Left lung (tissue), 10 donors: Measurements from ENCODE around the gene TIMM22. TPM values are rescaled to one million over a fixed set of nuclear protein-coding genes. Genes with fewer than 3 reads are reported as not detected.
"Not testable (repeated sequence)": the region's sequence is repeated elsewhere in the genome, so short reads cannot be mapped to it uniquely, and the experiment has no call there.

ENCODE experiments used
- ATAC-seq: fragments of 200-7000 bp; cut with Tn5 transposase; one replicate; pipeline ENCODE4 v1.9.1; 2020; ENCODE audit warnings: moderate library complexity
- DNase-seq, 4 donors: peaks; one replicate each; pipeline ENCODE4 v3.0.0-alpha.2; 2013 to 2020
- H3K27ac ChIP-seq, 2 donors: fragments of 200-600 bp; sonication (generic) in 1 of 2; one replicate each; pipeline versions ENCODE4 v1.5.0 to v1.8.0; 2020 to 2021
- H3K27me3 ChIP-seq, 2 donors: fragments of 200-600 bp; sonication (generic) in 1 of 2; one replicate each; pipeline versions ENCODE4 v1.5.0 to v1.8.0; 2020 to 2021
- H3K36me3 ChIP-seq, 2 donors: fragments of 200-600 bp; sonication (generic) in 1 of 2; one replicate each; pipeline versions ENCODE4 v1.5.0 to v1.8.0; 2020 to 2021
- H3K4me1 ChIP-seq, 2 donors: fragments of 200-600 bp; one replicate each; pipeline ENCODE4 v1.8.0; 2021
- H3K4me3 ChIP-seq, 2 donors: fragments of 200-600 bp; sonication (generic) in 1 of 2; one replicate each; pipeline versions ENCODE4 v1.5.0 to v1.8.0; 2020 to 2021; ENCODE audit warnings: mild to moderate bottlenecking in 1 of 2
- H3K9me3 ChIP-seq, 2 donors: fragments of 200-600 bp; sonication (generic) in 1 of 2; one replicate each; pipeline versions ENCODE4 v1.5.0 to v1.8.0; 2020 to 2021
- CTCF ChIP-seq, 2 donors: fragments of 200-600 bp; sonication (generic) in 1 of 2; IDR thresholded peaks; one replicate each; pipeline versions ENCODE4 v1.5.0 to v1.8.0; 2021; ENCODE audit warnings: antibody characterized with exemption in 2 of 2
- intact Hi-C, 2 donors: fragments of 100-400 bp; cut with DNase I; formaldehyde crosslinking; loops; one replicate each; pipeline versions ENCODE4 v1.11.2 to v1.14.2; 2022
- polyA plus RNA-seq, 6 donors: library from polyadenylated mRNA; unstranded; fragments of 120-200 nt; gene quantifications; one replicate each; pipeline ENCODE4 v1.2.1, GENCODE V29; 2013; ENCODE audit not compliant: insufficient read length in 6 of 6
- total RNA-seq, 2 donors: library from RNA; stranded (reverse); fragmentation: NEBNext Ultra II Directional; extraction: Animal tissue kit (Norgen Biotek cat#: 25700); gene quantifications; one replicate each; pipeline ENCODE4 v1.2.1, GENCODE V29; 2021
- donor health status: DM: no; HTN: yes; CAD: no.
- donor health status: DM: no; HTN: no; CAD: no.

Gene TIMM22
- total and polyA plus RNA-seq, 8 donors: 10.6 to 18.4 (median 15.4) TPM

- ATAC-seq (peak; percentile 66), DNase-seq (no peak)
- Histone ChIP-seq H3K4me3 (no peak overlapping the region), H3K36me3 (peaks cover 0 to 6% of the 10 kb centered on the region in 2 donors), H3K4me1 (peaks cover 0 to 12% of the 10 kb centered on the region in 2 donors), H3K27ac (peak overlapping the region; percentile 33 to 48), H3K9me3 (no peaks in the 10 kb centered on the region), H3K27me3 (peaks cover 0 to 16% of the 10 kb centered on the region in 2 donors)
- no peak for TF ChIP-seq CTCF (IDR thresholded peaks at IDR 0.05)
- intact Hi-C loops: no loop called here
Measured at GRCh38 chr17:951325-952132, 45.4 kb upstream of the TIMM22 start.

GRCh38 chr17:952592-952991, 44.3 kb upstream of the TIMM22 start:
- DNase-seq, H3K9me3 ChIP-seq, H3K27ac ChIP-seq, ATAC-seq, intact Hi-C loops, H3K4me3 ChIP-seq, H3K36me3 ChIP-seq: not testable (repeated sequence)
- H3K4me1 ChIP-seq: peaks cover 0 to 12% of the 10 kb centered on the region in 2 donors
- peaks cover 0 to 16% of the 10 kb centered on the region in 2 donors for H3K27me3 ChIP-seq

- peak overlapping the region in 1 of 2 donors; percentile 45 for H3K27ac ChIP-seq
- H3K36me3 ChIP-seq: no peaks in the 10 kb centered on the region
- DNase-seq: no peak
- H3K4me3 ChIP-seq: no peak overlapping the region
- peaks cover 0 to 16% of the 10 kb centered on the region in 2 donors for H3K27me3 ChIP-seq
- TF ChIP-seq CTCF (IDR thresholded peaks at IDR 0.05): no peak
- H3K4me1 ChIP-seq: peaks cover 0 to 12% of the 10 kb centered on the region in 2 donors
- no peaks in the 10 kb centered on the region for H3K9me3 ChIP-seq
- no peak for ATAC-seq
- intact Hi-C loops: no loop called here
Measured at GRCh38 chr17:953767-954166, 43.2 kb upstream of the TIMM22 start.

GRCh38 chr17:954431-955164, 42.3 kb upstream of the TIMM22 start:
- Histone ChIP-seq H3K4me1 (peaks cover 0 to 12% of the 10 kb centered on the region in 2 donors), H3K27ac (peak overlapping the region; percentile 45 to 67), H3K36me3 (no peaks in the 10 kb centered on the region), H3K9me3 (no peaks in the 10 kb centered on the region), H3K27me3 (peaks cover 0 to 16% of the 10 kb centered on the region in 2 donors), H3K4me3 (no peak overlapping the region)
- TF ChIP-seq CTCF (IDR thresholded peaks at IDR 0.05): no peak
- peak; percentile 79 for ATAC-seq
- intact Hi-C loops: no loop called here
- DNase-seq: peak in 2 of 4 donors; percentile 60 to 78

GRCh38 chr17:956905-957304, 40.0 kb upstream of the TIMM22 start:
- Histone ChIP-seq H3K4me3 (no peak overlapping the region), H3K9me3 (no peaks in the 10 kb centered on the region), H3K27ac (no peak overlapping the region), H3K36me3 (no peaks in the 10 kb centered on the region), H3K27me3 (peaks cover 0 to under 1% of the 10 kb centered on the region in 2 donors), H3K4me1 (peaks cover 0 to 7% of the 10 kb centered on the region in 2 donors)
- no peak for TF ChIP-seq CTCF (IDR thresholded peaks at IDR 0.05)
- no peak for ATAC-seq
- intact Hi-C loops: no loop called here
- DNase-seq: no peak
